Measurements from ENCODE around the gene FANCD2OS. TPM values are rescaled to one million over a fixed set of nuclear protein-coding genes. Genes with fewer than 3 reads are reported as not detected.

The FANCD2OS gene, protein sequence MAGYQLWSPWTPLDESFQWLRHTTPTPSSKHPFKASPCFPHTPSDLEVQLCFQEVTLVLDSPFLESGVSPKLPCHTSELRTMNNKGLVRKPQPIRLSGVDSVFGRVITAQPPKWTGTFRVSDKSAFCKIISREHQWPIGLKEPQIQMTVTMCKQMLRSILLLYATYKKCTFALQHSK
- not detected in 2 replicates for total RNA-seq
- long read RNA-seq, partial matches to known transcripts = 0 of 2 reads
- long read RNA-seq, other reads (novel, unspliced or antisense) = 2 of 2 reads

DNA sequence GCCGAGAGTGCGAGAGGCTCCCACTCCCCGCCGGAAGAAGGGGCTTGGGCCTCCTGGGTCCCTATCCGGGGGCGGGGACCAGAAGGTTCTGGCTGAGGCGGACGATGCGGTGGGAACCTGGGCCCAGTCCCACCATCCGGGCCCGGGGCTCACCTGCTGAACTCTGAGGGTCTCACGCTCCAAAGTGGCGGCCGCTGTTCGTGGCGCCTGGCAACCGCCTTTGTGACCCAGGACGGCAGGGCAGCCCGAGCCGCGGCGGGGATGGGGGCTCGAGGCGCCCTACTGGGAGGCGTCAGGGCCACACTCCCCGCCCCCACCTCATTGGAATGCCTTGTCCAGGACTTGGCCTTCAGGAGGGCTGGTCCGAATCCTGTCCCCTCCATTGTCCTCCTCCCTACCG lies at the start of gene FANCD2OS:
Gene FANCD2OS, minus strand, starts transcription at position 165 of the 400 bp plus-strand sequence. CDS start 3,481 bp downstream, outside the sequence.
- Mint-ChIP-seq H3K9me3 (ENCODE audit: unreplicated experiment) (no peaks in the 10 kb centered on the region), H3K4me3 (ENCODE audit: unreplicated experiment) (no peak within 1 kb of the TSS), H3K27ac (ENCODE audit: unreplicated experiment) (no peak within 1 kb of the TSS), H3K4me1 (ENCODE audit: unreplicated experiment) (no peaks in the 10 kb centered on the region), H3K36me3 (ENCODE audit: unreplicated experiment) (no peaks in the 10 kb centered on the region), H3K27me3 (ENCODE audit: unreplicated experiment) (no peaks in the 10 kb centered on the region)
- no peak for TF ChIP-seq CTCF (IDR thresholded peaks at IDR 0.05)
- no peak for DNase-seq (ENCODE audit: extremely low spot score, unreplicated experiment)

GRCh38 chr3:10157031-10157430 lies 49.0 kb upstream of the FANCD2OS start:
- no peaks in the 10 kb centered on the region for H3K27me3 Mint-ChIP-seq (ENCODE audit: unreplicated experiment)
- DNase-seq (ENCODE audit: extremely low spot score, unreplicated experiment) = no peak

DNA sequence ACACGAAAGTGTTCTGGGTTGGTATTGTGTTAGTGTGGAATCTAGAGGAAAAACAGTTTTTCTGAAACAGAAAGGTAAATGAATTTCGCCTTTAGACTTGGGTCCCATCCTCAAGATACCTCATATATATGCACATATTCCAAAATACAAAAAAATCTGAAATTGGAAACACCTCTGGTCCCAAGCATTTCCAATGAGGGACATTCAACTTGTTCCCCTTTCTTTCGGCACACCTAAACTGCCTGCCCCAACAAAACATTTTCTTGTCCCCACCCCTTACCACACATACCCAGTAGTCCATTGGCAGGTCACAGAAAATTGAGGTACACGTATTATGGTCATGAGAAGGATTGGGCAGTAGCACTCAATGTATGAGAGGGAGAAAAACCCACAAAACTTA lies 47.6 kb upstream of the FANCD2OS start:
- DNase-seq (ENCODE audit: extremely low spot score, unreplicated experiment) = no peak
- no peak for TF ChIP-seq CTCF (IDR thresholded peaks at IDR 0.05)
- Mint-ChIP-seq H3K27ac (ENCODE audit: unreplicated experiment) (no peak overlapping the region), H3K4me1 (ENCODE audit: unreplicated experiment) (no peaks in the 10 kb centered on the region), H3K4me3 (ENCODE audit: unreplicated experiment) (no peak overlapping the region), H3K36me3 (ENCODE audit: unreplicated experiment) (peaks cover 16% of the 10 kb centered on the region), H3K9me3 (ENCODE audit: unreplicated experiment) (no peaks in the 10 kb centered on the region), H3K27me3 (ENCODE audit: unreplicated experiment) (no peaks in the 10 kb centered on the region)

More at GRCh38 chr3:10157031-10157430, 49.0 kb upstream of the FANCD2OS start:
- no peak for TF ChIP-seq CTCF (IDR thresholded peaks at IDR 0.05)
- H3K36me3 Mint-ChIP-seq (ENCODE audit: unreplicated experiment) = peaks cover 7% of the 10 kb centered on the region
- H3K4me3 Mint-ChIP-seq (ENCODE audit: unreplicated experiment) = no peak overlapping the region
- no peaks in the 10 kb centered on the region for H3K9me3 Mint-ChIP-seq (ENCODE audit: unreplicated experiment)
- no peak overlapping the region for H3K27ac Mint-ChIP-seq (ENCODE audit: unreplicated experiment)
- no peaks in the 10 kb centered on the region for H3K4me1 Mint-ChIP-seq (ENCODE audit: unreplicated experiment)

- TF ChIP-seq CTCF (IDR thresholded peaks at IDR 0.05) = no peak
Observed at GRCh38 chr3:10155123-10155472, 47.0 kb upstream of the FANCD2OS start.

GRCh38 chr3:10154335-10155122 lies 46.5 kb upstream of the FANCD2OS start:
- H3K27me3 Mint-ChIP-seq (ENCODE audit: unreplicated experiment) = no peaks in the 10 kb centered on the region
- peaks cover 26% of the 10 kb centered on the region for H3K36me3 Mint-ChIP-seq (ENCODE audit: unreplicated experiment)
- no peak for TF ChIP-seq CTCF (IDR thresholded peaks at IDR 0.05)
- no peaks in the 10 kb centered on the region for H3K4me1 Mint-ChIP-seq (ENCODE audit: unreplicated experiment)
- no peaks in the 10 kb centered on the region for H3K9me3 Mint-ChIP-seq (ENCODE audit: unreplicated experiment)
- H3K4me3 Mint-ChIP-seq (ENCODE audit: unreplicated experiment) = no peak overlapping the region
- no peak overlapping the region for H3K27ac Mint-ChIP-seq (ENCODE audit: unreplicated experiment)
- no peak for DNase-seq (ENCODE audit: extremely low spot score, unreplicated experiment)

More at GRCh38 chr3:10155123-10155472, 47.0 kb upstream of the FANCD2OS start:
- H3K4me3 Mint-ChIP-seq (ENCODE audit: unreplicated experiment) = no peak overlapping the region
- no peak overlapping the region for H3K27ac Mint-ChIP-seq (ENCODE audit: unreplicated experiment)
- no peak for DNase-seq (ENCODE audit: extremely low spot score, unreplicated experiment)
- H3K36me3 Mint-ChIP-seq (ENCODE audit: unreplicated experiment) = peaks cover 20% of the 10 kb centered on the region
- no peaks in the 10 kb centered on the region for H3K27me3 Mint-ChIP-seq (ENCODE audit: unreplicated experiment)
- H3K4me1 Mint-ChIP-seq (ENCODE audit: unreplicated experiment) = no peaks in the 10 kb centered on the region
- H3K9me3 Mint-ChIP-seq (ENCODE audit: unreplicated experiment) = no peaks in the 10 kb centered on the region

All from osteocyte (in vitro differentiated cells).